Parathyroid adenoma (tissue), 2 donors: Measurements from ENCODE around the gene PAFAH1B2.
"Not testable (repeated sequence)": the region's sequence is repeated elsewhere in the genome, so short reads cannot be mapped to it uniquely, and the experiment has no call there.

Experiments
- H2AFZ ChIP-seq: fragments of 300-600 bp; sonication (generic); one replicate; pipeline ENCODE4 v1.7.0; 2017; ENCODE audit warnings: antibody characterized with exemption, mild to moderate bottlenecking
- H3K27ac ChIP-seq: fragments of 300-600 bp; sonication (generic); one replicate; pipeline ENCODE4 v1.7.0; 2017
- H3K27me3 ChIP-seq: fragments of 300-600 bp; sonication (generic); one replicate; pipeline ENCODE4 v1.7.0; 2017; ENCODE audit warnings: low read length; ENCODE audit not compliant: control insufficient read depth, insufficient read depth
- H3K36me3 ChIP-seq: fragments of 300-600 bp; sonication (generic); one replicate; pipeline ENCODE4 v1.7.0; 2017; ENCODE audit warnings: low read length; ENCODE audit not compliant: control insufficient read depth, insufficient read depth
- H3K4me1 ChIP-seq: fragments of 300-600 bp; sonication (generic); one replicate; pipeline ENCODE4 v1.7.0; 2017; ENCODE audit warnings: control low read depth
- H3K4me2 ChIP-seq: fragments of 300-600 bp; sonication (generic); one replicate; pipeline ENCODE4 v1.7.0; 2017; ENCODE audit warnings: low read length
- H3K4me3 ChIP-seq: fragments of 300-600 bp; sonication (generic); one replicate; pipeline ENCODE4 v1.7.0; 2017; ENCODE audit warnings: low read depth, low read length
- H3K79me2 ChIP-seq: fragments of 300-600 bp; sonication (generic); one replicate; pipeline ENCODE4 v1.7.0; 2017; ENCODE audit warnings: control low read depth
- H3K9ac ChIP-seq: fragments of 300-600 bp; sonication (generic); one replicate; pipeline ENCODE4 v1.7.0; 2017; ENCODE audit warnings: mild to moderate bottlenecking
- H3K9me3 ChIP-seq: fragments of 300-600 bp; sonication (generic); one replicate; pipeline ENCODE4 v1.7.0; 2017; ENCODE audit warnings: low read length; ENCODE audit not compliant: control insufficient read depth
- TF ChIP-seq, protein P1 (sequence below): fragments of 300-600 bp; sonication (generic); IDR thresholded peaks from one replicate; pipeline ENCODE4 v1.7.0; 2017; ENCODE audit warnings: antibody characterized with exemption, mild to moderate bottlenecking
- donor health status: primary hyperparathyroidism.

Gene PAFAH1B2

DNA sequence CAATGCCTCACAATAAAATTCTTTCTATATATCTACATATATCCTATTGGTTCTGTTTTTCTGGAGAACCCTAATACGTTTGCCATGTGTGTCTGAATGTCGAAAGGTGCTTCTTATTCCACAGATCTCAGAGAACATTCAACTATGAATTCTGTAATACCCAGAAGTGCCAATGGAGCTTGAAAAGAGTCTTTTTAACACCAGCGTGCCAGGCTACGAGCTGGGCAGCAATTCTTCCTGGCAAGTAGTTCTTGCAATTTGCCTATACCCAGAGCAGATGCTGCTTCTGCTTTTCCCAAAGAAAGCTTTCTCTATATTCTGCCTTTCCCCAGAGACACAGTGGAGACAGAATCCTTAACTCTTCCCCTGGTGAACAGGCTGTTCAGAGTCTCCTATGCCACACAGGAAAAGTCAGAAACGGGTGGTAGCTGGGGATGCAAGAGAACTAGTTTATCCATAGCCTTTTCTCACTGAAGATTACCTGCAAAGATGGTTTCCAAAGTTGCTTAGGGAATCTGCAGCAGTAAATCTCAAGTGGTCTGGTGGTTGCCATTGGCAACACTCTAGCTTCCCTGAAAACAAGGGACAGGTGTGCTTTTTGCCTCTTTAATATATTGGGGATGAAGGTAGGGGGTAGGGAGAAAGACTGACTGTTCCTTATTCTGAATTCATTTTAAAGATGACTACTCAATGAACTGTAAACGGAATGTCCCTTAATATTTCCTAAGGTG, 16.8 kb upstream of the PAFAH1B2 start:
- TF ChIP-seq, protein P1, sequence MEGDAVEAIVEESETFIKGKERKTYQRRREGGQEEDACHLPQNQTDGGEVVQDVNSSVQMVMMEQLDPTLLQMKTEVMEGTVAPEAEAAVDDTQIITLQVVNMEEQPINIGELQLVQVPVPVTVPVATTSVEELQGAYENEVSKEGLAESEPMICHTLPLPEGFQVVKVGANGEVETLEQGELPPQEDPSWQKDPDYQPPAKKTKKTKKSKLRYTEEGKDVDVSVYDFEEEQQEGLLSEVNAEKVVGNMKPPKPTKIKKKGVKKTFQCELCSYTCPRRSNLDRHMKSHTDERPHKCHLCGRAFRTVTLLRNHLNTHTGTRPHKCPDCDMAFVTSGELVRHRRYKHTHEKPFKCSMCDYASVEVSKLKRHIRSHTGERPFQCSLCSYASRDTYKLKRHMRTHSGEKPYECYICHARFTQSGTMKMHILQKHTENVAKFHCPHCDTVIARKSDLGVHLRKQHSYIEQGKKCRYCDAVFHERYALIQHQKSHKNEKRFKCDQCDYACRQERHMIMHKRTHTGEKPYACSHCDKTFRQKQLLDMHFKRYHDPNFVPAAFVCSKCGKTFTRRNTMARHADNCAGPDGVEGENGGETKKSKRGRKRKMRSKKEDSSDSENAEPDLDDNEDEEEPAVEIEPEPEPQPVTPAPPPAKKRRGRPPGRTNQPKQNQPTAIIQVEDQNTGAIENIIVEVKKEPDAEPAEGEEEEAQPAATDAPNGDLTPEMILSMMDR, result no peak

DNA sequence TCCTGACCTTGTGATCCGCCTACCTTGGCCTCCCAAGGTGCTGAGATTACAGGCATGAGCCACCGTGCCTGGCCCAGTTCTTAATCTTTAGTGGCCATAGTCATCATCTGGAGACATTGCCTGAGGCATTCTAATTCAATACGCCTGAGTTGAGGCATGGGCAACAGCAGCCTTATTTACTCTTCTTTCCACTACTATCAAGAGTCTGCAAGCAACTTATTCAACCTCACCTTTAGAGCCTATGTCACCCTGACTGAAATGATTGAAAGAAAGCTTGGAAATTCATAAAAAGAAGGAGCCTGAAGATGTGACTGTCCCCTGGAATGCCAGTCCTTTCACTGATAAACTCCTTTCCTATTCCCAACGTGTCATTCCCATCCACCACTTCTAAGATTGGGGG, 15.8 kb upstream of the PAFAH1B2 start:
- Histone ChIP-seq H3K4me3 (no peak overlapping the region), H3K27ac (no peak overlapping the region), H3K36me3 (no peaks in the 10 kb centered on the region), H3K4me2 (no peak overlapping the region), H3K27me3 (no peaks in the 10 kb centered on the region), H2AFZ (no peak overlapping the region), H3K79me2 (no peaks in the 10 kb centered on the region), H3K9ac (no peak overlapping the region), H3K9me3 (no peaks in the 10 kb centered on the region), H3K4me1 (no peaks in the 10 kb centered on the region)
- TF ChIP-seq, protein P1, result no peak

More for the DNA sequence above, 16.8 kb upstream of the PAFAH1B2 start:
- H3K4me1 ChIP-seq, result no peaks in the 10 kb centered on the region
- H3K27me3 ChIP-seq, result no peaks in the 10 kb centered on the region
- H3K79me2 ChIP-seq, result no peaks in the 10 kb centered on the region
- H2AFZ ChIP-seq, result no peak overlapping the region
- H3K9ac ChIP-seq, result no peak overlapping the region
- H3K4me3 ChIP-seq, result no peak overlapping the region
- no peaks in the 10 kb centered on the region for H3K36me3 ChIP-seq
- no peaks in the 10 kb centered on the region for H3K9me3 ChIP-seq
- H3K27ac ChIP-seq, result no peak overlapping the region
- no peak overlapping the region for H3K4me2 ChIP-seq

GRCh38 chr11:117130396-117130795, 13.7 kb upstream of the PAFAH1B2 start:
- not testable (repeated sequence) for H3K4me1 ChIP-seq, H3K27me3 ChIP-seq, H2AFZ ChIP-seq, H3K79me2 ChIP-seq, H3K36me3 ChIP-seq, H3K4me3 ChIP-seq, H3K4me2 ChIP-seq, H3K27ac ChIP-seq, H3K9ac ChIP-seq, H3K9me3 ChIP-seq

- H2AFZ ChIP-seq, result no peak overlapping the region
- H3K9ac ChIP-seq, result no peak overlapping the region
- TF ChIP-seq, protein P1, result no peak
- no peaks in the 10 kb centered on the region for H3K4me1 ChIP-seq
- H3K27me3 ChIP-seq, result no peaks in the 10 kb centered on the region
- H3K27ac ChIP-seq, result no peak overlapping the region
- H3K4me3 ChIP-seq, result no peak overlapping the region
- no peaks in the 10 kb centered on the region for H3K9me3 ChIP-seq
- no peaks in the 10 kb centered on the region for H3K79me2 ChIP-seq
- no peaks in the 10 kb centered on the region for H3K36me3 ChIP-seq
- no peak overlapping the region for H3K4me2 ChIP-seq
Observed at GRCh38 chr11:117130879-117131278, 13.2 kb upstream of the PAFAH1B2 start.

GRCh38 chr11:117134431-117134830, 9.7 kb upstream of the PAFAH1B2 start:
- Histone ChIP-seq H2AFZ (no peak overlapping the region), H3K9ac (no peak overlapping the region), H3K79me2 (no peaks in the 10 kb centered on the region), H3K4me1 (no peaks in the 10 kb centered on the region), H3K4me3 (no peak overlapping the region), H3K36me3 (no peaks in the 10 kb centered on the region), H3K27ac (no peak overlapping the region), H3K9me3 (no peaks in the 10 kb centered on the region), H3K4me2 (no peak overlapping the region), H3K27me3 (no peaks in the 10 kb centered on the region)
- TF ChIP-seq, protein P1, result no peak

GRCh38 chr11:117134979-117135378, 9.1 kb upstream of the PAFAH1B2 start:
- not testable (repeated sequence) for H3K9me3 ChIP-seq, H3K36me3 ChIP-seq, H3K4me2 ChIP-seq, H3K9ac ChIP-seq, H3K4me3 ChIP-seq, H3K27me3 ChIP-seq, H3K27ac ChIP-seq, H3K79me2 ChIP-seq, H2AFZ ChIP-seq, H3K4me1 ChIP-seq

DNA sequence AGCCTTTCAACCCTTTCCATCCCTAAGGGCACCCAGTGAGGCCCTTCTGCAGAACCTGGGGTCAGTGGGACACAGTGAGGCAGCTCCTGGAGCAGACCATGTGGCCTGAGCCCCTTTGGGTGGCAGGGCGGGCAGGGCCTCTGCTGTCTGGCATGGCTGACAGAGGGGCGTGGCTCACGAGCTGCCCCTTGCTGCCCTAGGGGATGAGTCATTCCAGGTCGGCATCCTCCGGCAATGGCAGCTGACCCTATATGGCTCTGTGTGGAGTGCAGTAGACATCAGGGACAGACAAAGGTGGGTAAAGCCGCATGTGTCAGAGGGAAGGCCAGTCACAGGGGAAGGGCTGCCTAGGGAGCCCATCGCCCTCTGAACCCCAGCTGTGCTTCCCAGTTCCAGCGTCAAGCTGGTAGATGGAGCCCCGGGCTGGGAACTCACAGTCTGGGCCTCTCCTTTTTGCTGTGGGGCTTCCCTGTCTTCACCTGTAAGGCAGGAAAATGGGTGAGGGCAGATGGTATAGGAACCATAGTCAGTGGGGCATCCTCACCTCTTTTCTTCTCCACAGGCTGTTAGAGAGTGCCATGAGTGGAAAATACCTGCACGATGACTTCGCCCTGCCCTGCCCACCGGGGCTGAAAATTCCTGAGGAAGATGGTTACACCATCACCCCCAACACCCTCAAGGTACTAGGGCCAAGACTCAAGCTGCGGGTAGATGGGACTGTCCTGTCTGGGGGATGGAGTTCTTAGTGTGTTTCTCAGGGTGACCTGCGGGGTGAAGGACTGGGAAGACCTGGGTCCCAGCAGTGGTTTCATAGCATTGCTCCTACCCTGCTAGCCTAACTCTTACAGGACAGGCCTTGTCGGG, 6.6 kb upstream of the PAFAH1B2 start:
- H3K4me1 ChIP-seq, H3K9ac ChIP-seq, H3K9me3 ChIP-seq, H3K36me3 ChIP-seq, H3K27ac ChIP-seq, H2AFZ ChIP-seq, H3K27me3 ChIP-seq, H3K79me2 ChIP-seq, H3K4me2 ChIP-seq, H3K4me3 ChIP-seq: not testable (repeated sequence)
